Stimulated activated CD4-positive, alpha-beta T cell treated with anti-CD3 and anti-CD28 coated beads, TNF-alpha, amount 100 ng/mL, for 4 hours (primary cell): ENCODE measurements around the gene WWOX.

Experiments used
- DNase-seq, 3 experiments: peaks; one replicate each; pipeline ENCODE4 v3.0.0-alpha.2; 2020; ENCODE audit warnings: low read depth in 3 of 3

WWOX gene

DNA sequence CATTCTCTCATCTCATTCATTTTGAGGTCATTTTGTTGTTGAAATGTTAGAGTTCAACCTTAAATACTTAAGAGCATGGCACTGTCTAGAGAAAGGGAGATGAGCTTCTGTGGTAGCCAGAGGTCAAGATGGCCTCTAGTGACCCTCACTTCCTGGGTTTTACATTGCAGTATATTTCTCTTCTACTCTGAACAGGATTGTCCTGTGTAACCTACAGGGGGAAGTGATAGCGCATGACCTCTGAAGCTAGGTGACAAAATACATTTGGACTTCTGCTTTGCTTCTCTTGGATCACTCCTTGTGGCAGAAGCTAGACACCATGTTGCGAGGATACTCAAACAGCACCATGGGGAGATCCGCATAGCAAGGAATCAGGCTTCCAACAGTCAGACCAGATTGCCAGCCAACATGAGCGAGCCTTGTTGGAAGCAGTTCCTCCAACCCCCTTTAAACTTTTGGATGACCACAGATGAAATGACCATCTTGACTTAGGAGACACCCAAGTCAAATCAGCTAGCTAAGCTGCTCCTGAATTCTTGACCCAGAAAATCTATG is 752.7 kb downstream of the WWOX start:
- no peak for DNase-seq

DNA sequence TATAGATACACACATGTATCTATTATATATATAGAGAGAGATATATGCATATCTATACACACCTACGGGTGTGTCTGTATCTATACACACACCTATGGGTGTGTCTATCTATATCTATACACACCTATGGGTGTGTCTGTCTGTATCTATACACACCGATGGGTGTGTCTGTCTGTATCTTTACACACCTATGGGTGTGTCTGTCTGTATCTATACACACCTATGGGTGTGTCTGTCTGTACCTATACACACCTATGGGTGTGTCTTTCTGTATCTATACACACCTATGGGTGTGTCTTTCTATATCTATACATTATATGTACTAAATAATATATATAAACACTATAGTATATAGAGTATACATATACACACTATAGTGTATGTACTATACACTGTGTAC is 762.6 kb downstream of the WWOX start:
- DNase-seq = no peak

DNA sequence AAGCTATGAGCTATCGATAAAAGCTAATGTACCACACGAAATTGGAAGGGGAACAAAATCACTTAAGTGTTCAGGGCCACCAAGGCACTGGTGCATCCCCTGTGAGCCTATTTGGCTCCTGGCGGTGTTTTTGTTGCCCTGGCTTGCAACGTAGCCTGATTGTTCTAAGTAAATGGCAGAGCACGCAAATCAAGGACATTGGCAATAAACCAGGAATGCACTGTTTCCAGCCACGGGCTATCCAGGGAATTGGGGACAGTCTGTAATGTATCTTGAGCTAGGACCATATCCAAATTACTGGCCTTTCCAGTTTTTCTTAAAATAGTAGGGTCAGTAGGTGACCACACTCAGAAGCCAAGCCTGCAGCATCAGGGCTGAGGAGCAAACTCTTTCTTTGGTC is 767.1 kb downstream of the WWOX start:
- no peak for DNase-seq

DNA sequence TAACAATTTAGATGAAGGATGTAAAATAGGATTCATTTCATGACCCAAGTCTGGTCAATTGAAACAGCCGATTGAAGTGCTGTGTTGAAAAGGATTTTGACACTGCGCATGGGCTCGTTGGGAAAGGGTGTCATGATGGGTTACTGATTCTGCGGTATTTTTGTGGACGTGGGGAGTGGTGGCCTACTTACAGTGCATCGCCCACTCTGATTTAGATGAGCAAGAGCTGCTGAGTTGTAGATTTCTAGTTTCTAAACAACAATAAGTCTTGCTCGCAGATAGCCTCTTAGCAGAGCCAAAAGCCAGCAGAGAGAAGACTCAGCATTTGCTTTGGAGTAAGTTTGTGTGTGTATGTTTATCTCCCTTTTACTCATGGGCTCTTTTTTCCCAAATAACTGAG is 770.0 kb downstream of the WWOX start:
- DNase-seq = no peak

DNA sequence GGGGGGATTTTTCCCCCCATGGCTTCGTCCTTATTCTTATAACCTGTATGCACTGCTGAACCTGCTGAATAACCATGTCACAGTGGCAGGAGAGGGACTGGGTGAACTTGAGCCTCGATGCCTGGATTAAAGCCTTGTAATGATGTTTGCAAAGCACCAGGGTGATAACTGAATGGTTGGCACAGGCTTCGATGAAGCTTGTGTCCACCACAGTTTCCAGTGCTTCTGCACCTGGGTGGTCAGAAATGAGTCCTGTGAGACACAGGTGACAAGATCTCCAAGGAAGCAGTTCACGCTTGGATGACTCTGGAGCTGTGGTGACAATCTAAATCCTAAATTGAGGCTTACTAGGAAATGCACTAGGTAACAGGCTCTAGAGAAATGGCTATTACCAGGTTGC is 771.8 kb downstream of the WWOX start:
- no peak for DNase-seq

DNA sequence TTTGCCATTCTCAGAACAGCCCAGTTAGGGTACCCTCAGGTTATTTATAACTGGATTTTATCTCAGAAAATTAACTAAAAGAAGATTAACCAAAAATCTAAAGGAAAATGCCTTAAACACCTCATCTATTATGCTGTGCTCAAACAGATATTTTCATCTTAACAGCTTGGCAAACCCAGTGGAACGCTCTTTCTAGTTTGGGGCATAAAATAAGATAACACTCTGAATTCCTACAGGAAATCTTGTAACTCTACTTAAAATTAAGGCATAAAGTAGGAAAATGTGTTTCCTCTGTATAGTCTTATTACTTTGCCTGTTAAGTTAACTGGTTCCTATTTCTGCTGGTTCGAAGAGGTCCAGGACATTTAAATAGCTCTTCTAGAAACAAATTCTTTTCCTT is 777.2 kb downstream of the WWOX start:
- DNase-seq = no peak

DNA sequence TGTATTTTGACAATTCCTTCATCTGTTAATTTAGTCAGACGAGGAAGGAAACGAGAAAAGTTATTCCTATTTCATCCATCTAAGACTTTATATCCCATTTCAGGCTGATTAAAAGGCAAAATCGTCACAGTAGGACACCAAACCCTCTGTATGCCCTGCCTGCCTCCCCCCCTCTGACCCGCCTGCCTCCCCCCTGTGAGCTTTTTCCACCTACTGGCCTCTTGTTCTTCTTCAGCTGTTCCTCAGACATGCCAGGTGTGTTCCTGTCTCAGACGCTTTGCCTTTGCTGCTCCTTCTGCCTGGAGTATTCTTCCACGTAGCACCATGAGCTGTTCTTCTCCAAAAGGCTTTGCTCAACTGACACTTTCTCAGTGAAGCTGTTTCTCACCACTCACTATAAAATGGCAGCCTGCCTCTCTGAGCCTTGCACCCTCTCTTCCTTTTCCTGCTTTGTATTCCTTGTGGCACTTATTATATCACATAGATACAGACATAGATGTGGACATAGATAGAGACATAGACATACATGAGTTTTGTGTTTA is 777.7 kb downstream of the WWOX start:
- DNase-seq = no peak

DNA sequence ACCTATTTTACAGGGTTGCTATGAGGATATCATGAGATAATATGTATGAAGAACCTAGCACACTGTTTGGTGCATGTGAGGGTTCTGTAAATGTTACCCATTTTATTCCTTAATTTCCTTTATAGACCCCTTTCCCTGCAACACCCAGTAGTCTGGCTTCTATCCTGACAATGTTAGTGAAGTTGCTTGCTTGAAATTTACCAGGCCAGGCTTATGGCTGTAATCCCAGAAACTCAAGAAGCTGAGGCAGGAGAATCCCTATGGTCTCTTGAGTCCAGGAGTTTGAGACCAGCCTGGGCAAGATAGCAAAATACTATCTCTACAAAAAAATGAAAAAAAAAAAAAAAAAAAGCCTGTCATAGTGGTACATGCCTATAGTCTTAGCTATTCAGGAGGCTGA is 779.1 kb downstream of the WWOX start:
- DNase-seq = no peak

DNA sequence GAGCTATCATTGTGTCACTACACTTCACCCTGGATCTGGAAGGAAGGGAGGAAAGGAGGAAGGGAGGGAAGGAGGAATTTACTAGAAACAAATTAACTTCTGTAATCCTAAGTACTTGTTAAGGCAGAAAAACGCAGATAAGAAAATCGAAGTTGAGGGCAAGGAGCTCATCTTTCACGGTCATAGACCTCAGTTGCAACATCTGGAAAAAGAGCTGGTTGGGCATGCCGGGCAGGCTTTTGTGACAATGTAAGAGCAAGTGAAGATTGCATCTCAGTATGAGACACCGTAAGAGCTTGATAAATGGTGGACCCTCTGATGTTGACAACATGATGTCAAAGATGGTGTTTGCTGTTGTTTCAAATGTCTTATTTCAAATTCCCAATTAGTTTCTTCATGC is 779.6 kb downstream of the WWOX start:
- DNase-seq = no peak

DNA sequence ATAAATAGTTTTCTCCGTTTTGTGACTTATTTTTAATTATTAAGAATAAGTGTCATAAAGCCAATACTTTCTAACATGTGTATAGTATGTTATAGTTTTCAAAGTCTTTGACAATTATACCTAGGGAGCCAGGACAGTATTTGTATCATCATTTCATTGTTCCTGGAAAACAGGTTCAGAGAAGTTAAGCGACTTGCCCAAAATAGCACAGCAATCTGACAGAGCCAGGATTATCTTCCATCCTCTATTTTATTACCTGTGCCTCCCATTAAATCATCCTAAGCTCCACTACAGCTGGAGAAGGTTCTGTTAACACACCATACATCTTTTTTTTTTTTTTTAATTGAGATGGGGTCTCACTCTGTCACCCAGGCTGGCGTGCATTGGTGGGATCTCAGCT is 782.7 kb downstream of the WWOX start:
- DNase-seq = no peak

DNA sequence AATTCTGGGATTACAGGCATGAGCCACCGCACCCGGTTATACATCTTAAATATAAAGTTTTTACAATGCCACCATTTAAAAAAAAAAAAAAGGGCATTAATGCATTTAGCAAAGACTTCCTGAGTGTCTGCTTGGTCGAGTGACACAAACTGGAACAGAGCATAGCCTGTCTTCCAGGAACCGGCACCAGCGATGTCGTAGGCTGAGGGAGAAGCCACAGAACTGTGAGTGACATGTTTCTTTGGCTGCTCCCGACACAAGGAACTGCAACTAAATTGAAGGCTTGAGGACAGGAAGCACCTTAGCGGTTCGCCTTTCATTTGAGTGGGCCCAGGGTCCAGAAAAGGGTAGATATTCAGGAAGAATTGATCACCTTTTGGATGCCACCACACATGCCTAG is 783.3 kb downstream of the WWOX start:
- no peak for DNase-seq

DNA sequence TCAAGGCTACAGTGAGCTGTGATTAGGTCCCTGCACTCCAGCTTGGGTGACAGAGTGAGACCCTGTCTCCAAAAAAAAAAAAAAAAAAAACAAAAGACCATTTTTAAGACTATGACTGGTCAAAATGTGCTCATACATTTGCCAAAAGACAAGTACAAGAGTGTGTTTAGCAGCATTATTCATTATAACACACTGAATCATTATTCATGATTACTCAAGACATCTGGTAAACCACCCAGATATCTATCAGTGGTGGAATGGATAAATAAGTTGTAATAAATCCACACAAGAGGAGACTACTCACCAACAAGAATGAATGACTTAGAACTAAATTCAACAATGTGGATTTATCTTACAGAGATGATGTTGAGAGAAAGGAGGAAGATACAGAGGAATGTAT is 784.8 kb downstream of the WWOX start:
- no peak for DNase-seq

DNA sequence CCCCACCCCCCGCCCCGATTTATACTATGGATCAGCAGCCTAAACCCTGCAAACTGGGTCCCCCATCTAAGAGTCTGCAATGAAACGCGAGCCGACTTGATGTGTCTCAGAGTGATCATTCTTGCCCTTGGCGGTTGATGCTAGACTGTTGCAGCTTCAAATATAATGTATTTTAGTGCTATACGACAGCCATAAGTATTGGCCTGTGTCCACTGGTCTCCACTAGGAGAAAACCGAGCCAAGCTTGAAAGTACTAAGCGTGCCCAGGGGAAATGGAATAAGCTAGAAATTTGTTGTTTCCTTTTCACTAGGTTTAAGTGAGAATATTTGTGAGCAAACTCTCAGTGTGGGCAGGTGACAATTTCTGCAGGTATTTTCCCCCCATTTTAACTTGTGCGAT is 789.9 kb downstream of the WWOX start:
- no peak for DNase-seq

DNA sequence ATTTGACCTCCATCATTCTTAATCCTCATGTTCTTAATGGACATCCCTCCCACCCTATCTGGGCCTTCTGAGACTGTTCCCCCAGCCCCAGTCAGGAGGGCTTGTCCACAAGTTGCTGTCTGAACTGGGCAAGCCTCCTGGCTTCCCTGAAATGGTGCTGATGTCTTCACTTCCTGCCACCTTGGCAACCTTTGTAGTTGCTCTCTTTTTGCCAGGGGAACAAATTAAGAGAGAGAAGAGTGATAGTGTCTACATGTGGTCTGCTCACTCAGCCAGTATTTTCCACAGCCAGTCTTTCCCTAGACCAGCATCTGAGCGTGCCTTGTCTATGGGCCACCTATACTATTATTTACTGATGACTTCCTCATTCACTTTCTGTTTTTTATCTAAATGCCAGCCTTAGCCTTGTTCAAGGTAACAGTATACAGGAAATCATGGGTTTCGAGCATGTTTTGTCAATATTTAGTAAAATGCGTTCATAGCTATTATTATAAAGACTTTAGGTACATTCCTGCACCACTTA is 791.0 kb downstream of the WWOX start:
- no peak for DNase-seq

DNA sequence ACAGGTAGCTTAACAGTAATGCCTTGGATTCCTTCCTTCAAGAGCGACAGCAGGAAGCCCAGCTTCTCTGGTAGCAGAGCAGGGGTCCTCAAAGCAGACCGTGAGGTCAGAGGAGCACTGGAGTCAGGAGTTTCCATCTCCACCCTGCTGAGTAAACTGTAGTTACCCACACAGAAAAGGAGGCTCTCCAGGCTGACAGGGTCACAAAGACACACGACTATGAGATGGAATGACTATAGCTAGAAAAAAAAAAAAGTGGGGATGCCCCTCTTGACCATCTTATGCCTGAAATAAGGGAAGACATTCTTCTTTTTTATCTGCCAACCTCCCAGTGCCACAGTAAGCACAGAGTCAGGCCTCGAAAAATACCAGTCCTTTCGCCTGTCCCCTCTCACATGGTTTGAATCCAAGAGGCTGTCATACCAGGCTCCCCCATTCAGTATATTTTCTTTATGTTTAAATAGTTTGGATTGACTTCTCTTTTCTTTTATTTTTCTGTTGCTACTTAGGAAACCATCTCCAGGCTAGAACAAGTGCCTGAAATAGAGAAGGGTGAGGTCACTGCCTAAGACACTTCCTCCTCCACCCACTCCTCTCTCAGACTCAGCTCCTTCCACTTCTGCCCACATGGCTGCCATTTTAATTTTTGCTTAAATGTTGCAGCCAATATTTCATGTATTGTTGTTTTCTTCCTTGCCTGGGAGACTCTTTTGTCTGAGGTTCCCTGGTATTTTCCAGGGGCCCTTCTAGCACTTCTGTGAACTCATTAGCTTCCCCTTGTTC is 793.7 kb downstream of the WWOX start:
- no peak for DNase-seq

DNA sequence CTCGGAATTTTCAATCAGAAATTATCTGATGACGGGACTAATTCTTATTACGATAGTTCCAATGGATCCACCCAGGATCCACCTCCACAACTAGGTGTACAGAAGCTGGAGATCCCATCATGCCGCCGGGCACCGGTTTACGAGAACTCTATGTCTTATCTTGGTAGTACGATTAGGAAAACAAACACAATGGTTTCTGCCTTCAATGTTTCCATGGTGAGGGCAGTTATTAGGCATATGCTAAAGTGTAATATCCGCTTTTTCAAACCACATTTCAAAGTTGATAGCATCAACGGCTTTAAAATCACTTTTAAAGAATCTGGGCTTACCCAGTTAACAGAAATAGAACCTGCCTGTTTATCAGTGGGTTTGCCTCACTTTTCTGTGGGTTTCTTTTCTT is 795.4 kb downstream of the WWOX start:
- DNase-seq = no peak

DNA sequence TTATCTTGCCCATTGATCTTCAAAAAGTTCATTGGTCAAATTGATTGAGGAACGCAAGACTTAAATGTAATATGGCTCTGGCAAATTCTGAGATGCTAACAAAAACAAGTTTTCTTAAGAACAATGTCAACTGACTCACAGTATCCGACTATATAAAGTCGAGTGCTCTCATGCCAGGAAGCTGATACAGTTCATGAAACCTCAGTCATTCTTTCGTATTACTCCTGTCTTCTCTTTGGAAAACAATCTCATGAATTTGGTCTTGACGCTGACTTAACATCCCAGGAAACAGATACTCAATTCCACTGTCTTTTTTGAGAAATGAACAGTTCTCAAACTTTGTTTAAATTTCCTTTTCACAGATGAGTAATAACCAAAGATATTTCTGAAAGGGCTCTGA is 796.2 kb downstream of the WWOX start:
- no peak for DNase-seq

DNA sequence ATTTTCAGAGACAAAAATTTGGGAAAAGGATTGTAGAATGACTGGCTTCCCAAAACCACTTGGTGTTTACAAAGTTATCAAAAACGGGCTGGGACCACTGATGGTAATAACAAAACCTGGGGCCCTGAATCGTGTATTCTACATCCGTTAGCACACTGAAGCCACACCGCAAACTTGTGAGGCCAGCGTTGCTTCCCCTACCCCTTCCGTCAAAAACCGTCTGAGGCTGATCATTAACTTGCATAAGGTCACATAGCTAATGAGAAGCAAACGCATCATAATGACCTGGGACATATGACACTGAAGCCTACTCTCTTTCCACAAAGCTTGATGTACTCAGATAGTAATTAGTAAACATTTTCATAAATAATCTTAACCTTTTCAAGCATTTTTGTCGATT is 796.8 kb downstream of the WWOX start:
- DNase-seq = no peak

DNA sequence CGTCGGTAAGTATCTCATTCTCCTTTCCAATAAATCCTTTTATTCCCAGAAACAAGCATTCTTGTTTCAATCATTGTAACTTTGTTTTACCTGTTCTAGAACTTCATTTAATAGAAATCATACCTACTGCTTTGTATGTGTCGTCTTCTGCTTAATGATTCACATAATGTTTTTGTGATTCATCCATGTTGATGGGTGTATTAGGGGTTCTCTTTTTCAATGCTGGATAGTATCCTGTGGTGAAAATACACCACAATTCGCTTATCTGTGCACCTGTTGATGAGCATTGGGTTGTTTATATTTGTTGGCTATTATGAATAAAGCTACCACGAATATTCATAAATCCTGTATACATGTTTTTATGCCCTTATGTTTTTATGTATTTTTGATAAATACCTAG is 797.8 kb downstream of the WWOX start:
- DNase-seq = no peak

DNA sequence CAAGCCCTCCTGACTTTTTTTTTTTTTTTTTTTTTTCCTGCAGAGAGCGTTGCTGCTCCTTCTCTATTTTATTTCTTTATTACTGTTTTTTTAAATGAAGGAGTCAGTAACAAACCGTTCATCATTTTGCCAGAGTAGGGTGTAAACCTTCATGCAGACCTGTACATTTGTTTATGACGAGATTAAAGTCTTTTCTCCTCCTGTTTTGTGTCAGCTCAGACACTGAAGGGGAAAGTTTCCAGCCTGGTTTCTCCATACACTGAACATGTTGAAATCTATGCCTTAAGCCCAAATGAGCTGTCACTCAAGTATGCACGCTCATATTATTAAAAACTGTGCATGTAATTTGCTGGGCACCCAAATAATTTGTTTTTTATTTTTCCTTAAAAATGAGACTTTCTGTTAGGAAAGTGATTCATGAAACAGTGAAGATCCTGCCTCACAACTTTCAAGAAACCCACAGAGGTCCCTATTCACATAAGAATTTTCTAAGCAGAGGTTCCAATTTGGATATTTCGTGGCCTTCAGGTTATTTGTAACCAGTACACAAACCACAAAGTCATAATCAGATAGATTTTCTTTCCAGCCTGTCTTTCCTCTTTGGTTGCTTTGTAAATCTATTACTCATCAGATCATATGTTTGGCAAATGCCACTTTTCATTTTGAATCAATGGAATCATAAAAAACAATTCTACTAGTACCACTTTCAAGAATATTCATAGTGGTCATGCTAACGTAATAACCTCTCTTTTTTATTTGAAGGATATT is 800.8 kb downstream of the WWOX start:
- DNase-seq = no peak

DNA sequence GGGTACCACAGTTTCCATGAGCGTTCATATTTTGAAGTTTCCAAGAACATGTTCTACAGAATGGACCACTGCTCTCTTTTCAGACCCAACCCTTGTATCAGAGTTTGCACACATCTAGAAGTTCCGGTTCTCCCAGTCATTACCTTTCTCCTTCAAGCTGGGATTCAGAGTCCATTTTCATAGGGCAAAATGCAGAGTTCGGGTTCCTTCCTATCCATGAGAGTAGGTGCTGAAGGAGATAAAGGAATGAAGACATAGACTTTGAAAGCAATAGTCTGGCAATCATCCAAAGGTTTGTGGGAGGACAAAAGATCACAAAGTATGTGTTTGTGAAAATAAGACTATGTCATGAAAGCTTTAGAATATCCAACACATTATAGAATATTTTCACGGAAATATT is 801.5 kb downstream of the WWOX start:
- DNase-seq = no peak

DNA sequence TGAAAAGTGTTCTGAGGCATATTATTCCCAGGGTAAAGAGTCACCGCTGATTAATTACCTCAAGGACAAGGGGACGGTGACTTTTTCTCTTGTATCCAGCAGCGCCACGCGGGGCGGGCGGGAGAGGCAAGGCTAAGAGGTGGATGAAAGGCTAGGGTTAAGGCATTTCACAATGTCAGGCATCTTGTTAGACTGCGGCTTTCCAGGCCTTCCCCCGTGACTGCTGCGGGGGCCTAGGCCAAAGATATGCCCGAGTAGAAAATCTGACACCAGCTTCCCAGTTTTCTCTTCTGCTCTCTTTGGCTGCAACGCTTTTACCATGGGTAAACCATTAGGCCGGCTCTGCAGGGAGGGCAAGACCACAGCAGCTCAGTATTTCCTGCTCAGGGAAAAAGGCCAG is 802.9 kb downstream of the WWOX start:
- DNase-seq = no peak

DNA sequence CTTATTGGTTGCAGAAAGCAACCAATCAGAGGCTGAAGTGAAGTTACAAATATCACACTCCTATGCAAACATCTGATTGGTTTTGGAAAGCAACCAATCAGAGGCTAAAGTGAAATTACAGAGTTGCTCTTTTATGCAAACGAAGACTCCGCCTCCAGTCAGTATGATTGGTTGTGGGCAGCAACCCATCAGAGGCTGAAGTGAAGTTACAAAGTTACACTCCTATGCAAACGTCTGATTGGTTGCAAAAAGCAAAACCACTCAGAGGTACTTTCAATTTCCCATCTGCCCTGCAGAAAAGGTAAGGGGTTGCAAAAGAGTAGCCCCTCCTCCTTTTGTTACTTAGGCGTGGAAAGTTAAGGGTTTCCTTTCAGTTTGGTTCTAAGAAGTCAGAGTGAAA is 803.8 kb downstream of the WWOX start:
- DNase-seq = no peak
